Vagina (tissue), 2 donors: ENCODE data around the gene ADGRG6.

ENCODE experiments used
- CTCF ChIP-seq, 3 experiments: fragments of 450-650 bp in 2 of 3; fragments of 200-600 bp in 1 of 3; sonication (generic) in 1 of 3; IDR thresholded peaks; one replicate each; pipeline ENCODE4 v1.5.1; 2017 to 2019; ENCODE audit warnings: antibody characterized with exemption in 3 of 3, mild to moderate bottlenecking in 2 of 3, moderate library complexity in 2 of 3
- POLR2A ChIP-seq, 2 donors: fragments of 450-650 bp; IDR thresholded peaks; one replicate each; pipeline ENCODE4 v1.6.1; 2017; ENCODE audit warnings: antibody characterized with exemption in 2 of 2, mild to moderate bottlenecking in 2 of 2, moderate library complexity in 2 of 2
- POLR2AphosphoS5 ChIP-seq, 2 donors: sonication (generic); formaldehyde crosslinking; IDR thresholded peaks; one replicate each; pipeline ENCODE4 v1.9.0; 2017; ENCODE audit warnings: antibody characterized with exemption in 2 of 2, mild to moderate bottlenecking in 2 of 2, low read depth in 1 of 2; ENCODE audit not compliant: insufficient read depth in 1 of 2

- TF ChIP-seq CTCF (IDR thresholded peaks at IDR 0.05) (no peak), POLR2AphosphoS5 (IDR thresholded peaks at IDR 0.05; ENCODE audit: insufficient read depth in 1 of 2, low read depth in 1 of 2) (no peak), POLR2A (IDR thresholded peaks at IDR 0.05) (no peak)
Measured at GRCh38 chr6:142322504-142323198, 20.8 kb downstream of the ADGRG6 start.
